ENCODE data around the gene FAM163B. TPM values are rescaled to one million over a fixed set of nuclear protein-coding genes. Genes with fewer than 3 reads are reported as not detected.

Gene FAM163B
- not detected in 2 replicates for total RNA-seq (2022)
- not detected for Bru-seq, nascent RNA
- not detected for BruChase-seq, experiment 1, labeled RNA remaining after a 6-hour chase
- BruChase-seq, experiment 2, labeled RNA remaining after a 2-hour chase, result percentile 13 among the genes with signal in this experiment
- long read RNA-seq, result 0 reads

DNA sequence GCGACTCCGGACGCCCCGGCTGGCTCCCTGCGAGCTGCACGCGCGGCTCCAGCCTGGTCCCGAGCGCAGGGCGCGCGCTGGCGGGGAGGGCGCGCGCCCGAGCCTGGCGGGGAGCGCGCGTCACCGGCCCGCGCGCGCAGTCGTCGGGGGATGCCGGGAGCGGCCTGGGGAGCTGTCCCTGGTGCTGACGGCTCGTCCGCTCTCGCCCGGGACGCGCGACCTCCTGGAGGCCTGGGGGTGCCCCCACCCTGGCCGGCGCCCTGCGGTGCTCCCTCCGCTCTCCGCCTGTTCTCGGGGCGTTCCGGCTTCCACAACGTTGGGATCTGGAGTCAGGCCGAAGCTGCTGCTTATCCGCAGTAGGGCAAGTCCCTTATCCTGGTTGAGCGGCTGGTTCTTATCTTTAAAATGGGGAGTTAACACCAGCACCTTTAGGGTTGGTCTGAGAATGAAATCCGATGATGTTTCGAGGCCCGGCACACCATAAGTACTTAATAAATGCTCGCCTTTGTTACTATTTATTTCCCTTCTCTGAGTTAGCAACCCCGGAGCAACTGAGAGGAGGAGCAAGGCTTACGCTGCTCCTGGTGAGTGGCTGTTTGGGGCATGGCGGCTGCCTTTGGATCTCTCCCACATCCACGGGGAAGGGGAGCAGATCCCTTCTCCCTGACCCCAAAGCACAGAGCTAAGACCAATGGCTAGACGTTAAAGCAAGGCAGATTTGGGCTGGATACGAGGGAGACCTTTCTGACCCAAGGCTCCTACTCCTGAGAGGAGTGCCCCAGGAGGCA, at the start of gene FAM163B:
FAM163B (minus strand) TSS at position 79 of the 788 bp plus-strand sequence. CDS start 29,166 bp downstream, outside the sequence.
- no TSS peak for BruUV-seq (replicated peaks)
- H3K27ac Mint-ChIP-seq (ENCODE audit: unreplicated experiment), result no peak within 1 kb of the TSS
- DNase-seq, result no peak
- peaks cover 85% of the 10 kb centered on the region for H3K27me3 Mint-ChIP-seq (ENCODE audit: unreplicated experiment)
- no peaks in the 10 kb centered on the region for H3K4me1 Mint-ChIP-seq (ENCODE audit: low read depth, unreplicated experiment)
- H3K36me3 Mint-ChIP-seq (ENCODE audit: insufficient read depth, unreplicated experiment), result no peaks in the 10 kb centered on the region
- CTCF ChIA-PET, result interaction anchor here (1.0 kb wide), 1 partner anchor 11 kb away, joined by 5 read pairs; no protein-coding TSS in a partner anchor
- no peak for TF ChIP-seq CTCF (IDR thresholded peaks at IDR 0.05; ENCODE audit: unreplicated experiment)
- H3K9me3 Mint-ChIP-seq (ENCODE audit: low read depth, unreplicated experiment), result no peaks in the 10 kb centered on the region
- intact Hi-C loops (cut with micrococcal nuclease; ENCODE audit: unreplicated experiment), result no loop called here
- no peak within 1 kb of the TSS for H3K4me3 Mint-ChIP-seq (ENCODE audit: low read depth, unreplicated experiment)

GRCh38 chr9:133657120-133657661, 48.0 kb upstream of the FAM163B start:
- Mint-ChIP-seq H3K27me3 (ENCODE audit: unreplicated experiment) (peaks cover 69% of the 10 kb centered on the region), H3K4me1 (ENCODE audit: low read depth, unreplicated experiment) (no peaks in the 10 kb centered on the region), H3K4me3 (ENCODE audit: low read depth, unreplicated experiment) (no peak overlapping the region), H3K36me3 (ENCODE audit: insufficient read depth, unreplicated experiment) (peaks cover 6% of the 10 kb centered on the region), H3K9me3 (ENCODE audit: low read depth, unreplicated experiment) (no peaks in the 10 kb centered on the region), H3K27ac (ENCODE audit: unreplicated experiment) (no peak overlapping the region)
- CTCF ChIA-PET, result no interaction called here
- no peak for DNase-seq
- BruUV-seq (replicated peaks), result no TSS peak
- no peak for TF ChIP-seq CTCF (IDR thresholded peaks at IDR 0.05; ENCODE audit: unreplicated experiment)
- intact Hi-C loops (cut with micrococcal nuclease; ENCODE audit: unreplicated experiment), result no loop called here

- intact Hi-C loops (cut with micrococcal nuclease; ENCODE audit: unreplicated experiment), result no loop called here
- Mint-ChIP-seq H3K27ac (ENCODE audit: unreplicated experiment) (no peak overlapping the region), H3K4me1 (ENCODE audit: low read depth, unreplicated experiment) (no peaks in the 10 kb centered on the region), H3K27me3 (ENCODE audit: unreplicated experiment) (peaks cover 70% of the 10 kb centered on the region), H3K36me3 (ENCODE audit: insufficient read depth, unreplicated experiment) (peaks cover 6% of the 10 kb centered on the region), H3K9me3 (ENCODE audit: low read depth, unreplicated experiment) (no peaks in the 10 kb centered on the region), H3K4me3 (ENCODE audit: low read depth, unreplicated experiment) (no peak overlapping the region)
- no peak for TF ChIP-seq CTCF (IDR thresholded peaks at IDR 0.05; ENCODE audit: unreplicated experiment)
- DNase-seq, result no peak
- no TSS peak for BruUV-seq (replicated peaks)
- CTCF ChIA-PET, result interaction anchor here (0.5 kb wide), 1 partner anchor 602 kb away, joined by 6 read pairs; no protein-coding TSS in a partner anchor
Observed at GRCh38 chr9:133656211-133657119, 47.3 kb upstream of the FAM163B start.

GRCh38 chr9:133655701-133656100, 46.5 kb upstream of the FAM163B start:
- Mint-ChIP-seq H3K4me3 (ENCODE audit: low read depth, unreplicated experiment) (no peak overlapping the region), H3K4me1 (ENCODE audit: low read depth, unreplicated experiment) (no peaks in the 10 kb centered on the region), H3K27me3 (ENCODE audit: unreplicated experiment) (peaks cover 73% of the 10 kb centered on the region), H3K36me3 (ENCODE audit: insufficient read depth, unreplicated experiment) (peaks cover 6% of the 10 kb centered on the region), H3K27ac (ENCODE audit: unreplicated experiment) (no peak overlapping the region), H3K9me3 (ENCODE audit: low read depth, unreplicated experiment) (no peaks in the 10 kb centered on the region)
- BruUV-seq (replicated peaks), result no TSS peak
- no peak for DNase-seq
- intact Hi-C loops (cut with micrococcal nuclease; ENCODE audit: unreplicated experiment), result no loop called here
- TF ChIP-seq CTCF (IDR thresholded peaks at IDR 0.05; ENCODE audit: unreplicated experiment), result no peak
- CTCF ChIA-PET, result no interaction called here

Measured in Calu3 (cell line).